ENCODE results near the gene TMEM143. TPM values are rescaled to one million over a fixed set of nuclear protein-coding genes. Genes with fewer than 3 reads are reported as not detected.

TMEM143 gene
- polyA plus RNA-seq, 3 donors, result 1.7 to 11.9 (median 2.1) TPM

DNA sequence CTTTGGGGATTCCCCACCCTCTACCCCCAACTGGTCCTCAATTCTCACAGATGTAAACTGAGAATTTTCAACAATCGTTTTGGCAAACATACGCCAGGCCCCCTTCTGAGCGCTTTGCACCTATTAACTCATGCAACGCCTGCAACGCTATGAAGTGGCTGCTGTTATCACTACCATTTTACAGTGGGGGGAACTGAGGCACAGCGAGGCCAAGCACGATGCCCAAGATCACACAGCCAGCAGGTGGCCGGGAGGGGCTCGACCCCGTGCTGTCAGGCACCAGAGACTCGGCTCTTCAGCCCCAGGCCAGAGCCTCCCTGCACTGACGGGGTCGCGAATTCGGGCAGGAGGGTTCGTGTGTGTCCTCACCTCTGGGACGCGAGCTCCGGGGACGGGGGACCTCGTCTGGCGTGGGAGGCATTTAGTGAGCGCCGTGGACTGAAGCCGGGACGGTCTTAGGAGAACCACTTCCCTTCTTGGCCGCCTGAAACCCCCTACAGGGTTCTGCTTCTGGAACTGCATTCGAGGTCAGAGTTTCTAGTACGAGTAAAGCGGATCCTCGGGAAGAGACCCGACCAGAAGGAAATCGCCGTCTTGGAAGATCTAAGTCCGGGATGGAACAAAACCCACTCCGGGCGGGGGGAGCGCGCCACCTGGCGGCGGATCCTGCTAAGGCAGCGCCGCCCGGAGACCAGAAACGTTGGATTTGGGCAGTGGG, 72.8 kb downstream of the TMEM143 start:
- no peaks in the 10 kb centered on the region for H3K79me2 ChIP-seq (ENCODE audit: insufficient read depth, low read length)
- TF ChIP-seq CTCF (IDR thresholded peaks at IDR 0.05), result peak; percentile 90
- H3K4me1 Mint-ChIP-seq, result peaks cover 8% of the 10 kb centered on the region
- H3K27ac ChIP-seq (ENCODE audit: low read depth in 1 of 2, low read length in 2 of 2), result no peak overlapping the region
- peak overlapping the region; percentile 80 to 93 for H3K4me3 Mint-ChIP-seq
- peaks cover 3 to 6% of the 10 kb centered on the region in 2 donors for H3K36me3 Mint-ChIP-seq
- peak; percentile 47 to 62 (median 60) for DNase-seq
- H3K27me3 Mint-ChIP-seq (ENCODE audit: low read depth in 3 of 3), result peaks cover 6 to 19% (median 16%) of the 10 kb centered on the region in 3 donors
- peaks cover 0 to 5% of the 10 kb centered on the region in 2 donors for H3K27me3 ChIP-seq (ENCODE audit: control insufficient read depth in 2 of 2, insufficient read depth in 2 of 2, low read length in 2 of 2)
- peak overlapping the region; percentile 86 for H3K4me2 ChIP-seq (replicated peaks; ENCODE audit: extremely low read depth, low read length, poor library complexity, severe bottlenecking)
- H4K20me1 ChIP-seq (ENCODE audit: insufficient read depth, low read length), result no peaks in the 10 kb centered on the region
- peaks cover 0 to 9% of the 10 kb centered on the region in 2 donors for H3K9me3 ChIP-seq (replicated peaks in 1 of 2; ENCODE audit: control insufficient read depth in 1 of 2, insufficient read depth in 1 of 2, low read length in 2 of 2)
- H2AFZ ChIP-seq (ENCODE audit: insufficient read depth, low read depth, low read length, poor library complexity, severe bottlenecking), result peak overlapping the region; percentile 81
- H3K9me3 Mint-ChIP-seq, result peaks cover 5 to 8% (median 6%) of the 10 kb centered on the region in 7 donors
- WGBS (ENCODE audit: insufficient coverage), result 3% methylated on average over 40 of the region's 45 CpGs
- peaks cover 0 to 4% of the 10 kb centered on the region in 2 donors for H3K36me3 ChIP-seq (replicated peaks in 1 of 2; ENCODE audit: control insufficient read depth in 1 of 2, insufficient read depth in 2 of 2, low read length in 2 of 2)
- H3K4me3 ChIP-seq (replicated peaks in 1 of 3; ENCODE audit: low read depth in 2 of 3, low read length in 3 of 3), result peak overlapping the region; percentile 1 to 72 (median 36)
- H3K27ac Mint-ChIP-seq, result peak overlapping the region in 1 of 7 donors; percentile 63
- H3K9ac ChIP-seq (ENCODE audit: insufficient read depth, low read length, poor library complexity, severe bottlenecking), result peak overlapping the region; percentile 25
- intact Hi-C loops (cut with micrococcal nuclease), result loop anchor here (1.0 to 10.0 kb wide), 2 partner anchors 24 to 186 kb away; no protein-coding TSS in a partner anchor
- H3K4me1 ChIP-seq (ENCODE audit: control insufficient read depth in 1 of 2, insufficient read depth in 2 of 2, low read length in 2 of 2), result peaks cover 8 to 10% of the 10 kb centered on the region in 2 donors

- intact Hi-C loops (cut with micrococcal nuclease), result loop anchor here (10.0 kb wide), 1 partner anchor 186 kb away; no protein-coding TSS in a partner anchor
- H3K4me1 ChIP-seq (ENCODE audit: control insufficient read depth in 1 of 2, insufficient read depth in 2 of 2, low read length in 2 of 2), result peaks cover 8 to 10% of the 10 kb centered on the region in 2 donors
- 11% methylated on average over 3 of the region's 10 CpGs for WGBS (ENCODE audit: insufficient coverage)
- H3K36me3 Mint-ChIP-seq, result peaks cover 7 to 9% of the 10 kb centered on the region in 2 donors
- H3K27ac Mint-ChIP-seq, result no peak overlapping the region
- peaks cover 5 to 10% (median 7%) of the 10 kb centered on the region in 7 donors for H3K9me3 Mint-ChIP-seq
- no peaks in the 10 kb centered on the region for H3K79me2 ChIP-seq (ENCODE audit: insufficient read depth, low read length)
- H3K9ac ChIP-seq (ENCODE audit: insufficient read depth, low read length, poor library complexity, severe bottlenecking), result no peak overlapping the region
- no peak overlapping the region for H3K27ac ChIP-seq (ENCODE audit: low read depth in 1 of 2, low read length in 2 of 2)
- no peak for TF ChIP-seq CTCF (IDR thresholded peaks at IDR 0.05)
- H3K36me3 ChIP-seq (replicated peaks in 1 of 2; ENCODE audit: control insufficient read depth in 1 of 2, insufficient read depth in 2 of 2, low read length in 2 of 2), result peaks cover 0 to 9% of the 10 kb centered on the region in 2 donors
- DNase-seq, result no peak
- peaks cover 0 to 5% of the 10 kb centered on the region in 2 donors for H3K27me3 ChIP-seq (ENCODE audit: control insufficient read depth in 2 of 2, insufficient read depth in 2 of 2, low read length in 2 of 2)
- peaks cover 8% of the 10 kb centered on the region for H3K4me1 Mint-ChIP-seq
- no peak overlapping the region for H3K4me3 ChIP-seq (replicated peaks in 1 of 3; ENCODE audit: low read depth in 2 of 3, low read length in 3 of 3)
- no peak overlapping the region for H2AFZ ChIP-seq (ENCODE audit: insufficient read depth, low read depth, low read length, poor library complexity, severe bottlenecking)
- H3K9me3 ChIP-seq (replicated peaks in 1 of 2; ENCODE audit: control insufficient read depth in 1 of 2, insufficient read depth in 1 of 2, low read length in 2 of 2), result peaks cover 0 to 9% of the 10 kb centered on the region in 2 donors
- H4K20me1 ChIP-seq (ENCODE audit: insufficient read depth, low read length), result no peaks in the 10 kb centered on the region
- H3K27me3 Mint-ChIP-seq (ENCODE audit: low read depth in 3 of 3), result peaks cover 6 to 18% (median 15%) of the 10 kb centered on the region in 3 donors
- no peak overlapping the region for H3K4me2 ChIP-seq (replicated peaks; ENCODE audit: extremely low read depth, low read length, poor library complexity, severe bottlenecking)
- H3K4me3 Mint-ChIP-seq, result no peak overlapping the region
These were observed 73.4 kb downstream of the TMEM143 start for GRCh38 chr19:48290401-48290770.

Measured in CD14-positive monocyte (primary cell).